Fibroblast of the conjunctiva (primary cell): ENCODE results near the gene LIN7C.

ENCODE experiments used
- DNase-seq: peaks from one replicate; pipeline ENCODE4 v3.0.0-alpha.2; 2010; ENCODE audit warnings: low read depth

LIN7C gene

DNA sequence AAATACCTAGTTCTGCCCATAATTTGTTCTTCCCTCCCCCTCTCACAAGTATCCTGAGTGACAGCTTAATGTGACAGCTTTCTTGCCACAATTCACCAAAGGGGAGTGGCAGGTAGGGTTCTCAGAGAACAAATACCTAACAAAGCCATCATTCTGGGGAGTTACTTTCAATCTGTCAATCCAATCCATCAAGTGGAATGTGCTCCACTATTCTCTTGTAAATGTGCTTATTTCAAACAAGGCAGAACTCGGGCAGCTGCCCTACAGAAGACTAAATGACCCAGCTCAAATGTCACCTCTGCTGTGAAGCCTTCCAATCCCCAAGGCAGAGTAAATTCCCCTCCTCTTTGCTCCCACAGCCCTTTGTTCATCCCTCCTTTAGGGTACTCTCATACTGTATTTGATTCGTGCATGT, 61.8 kb downstream of the LIN7C start:
- DNase-seq, result no peak
